Right renal pelvis (tissue), 4 donors: ENCODE measurements around the gene TUT4. TPM values are rescaled to one million over a fixed set of nuclear protein-coding genes. Genes with fewer than 3 reads are reported as not detected.

Experiments used
- DNase-seq, 4 donors: peaks; one replicate each; pipeline ENCODE4 v3.0.0-alpha.2; 2013; ENCODE audit warnings: low read depth in 4 of 4, low spot score in 3 of 4, missing footprints in 1 of 4
- polyA plus RNA-seq, 4 donors: library from polyadenylated mRNA; unstranded; fragments of 120-200 nt; gene quantifications; one replicate each; pipeline ENCODE4 v1.2.1, GENCODE V29; 2013; ENCODE audit not compliant: insufficient read length in 4 of 4

TUT4 gene
- polyA plus RNA-seq, 4 donors = 66.8 to 82.6 (median 80.8) TPM

- DNase-seq = no peak
Measured at GRCh38 chr1:52413410-52413989, 139.4 kb downstream of the TUT4 start.

- DNase-seq = no peak
Measured at GRCh38 chr1:52404975-52405338, 147.9 kb downstream of the TUT4 start.

GRCh38 chr1:52404116-52404974 is 148.5 kb downstream of the TUT4 start, which contains the start of the genes ORC1 and PRPF38A:
ORC1 (minus strand) TSS chr1:52404423; CDS start chr1:52402223, 2,200 bp downstream.
PRPF38A (plus strand) TSS chr1:52404602; CDS start chr1:52404750, 148 bp downstream.
- DNase-seq = peak; percentile 94 to 95 (median 95)

- peak in 1 of 4 donors; percentile 14 for DNase-seq
Measured at GRCh38 chr1:52403566-52404115, 149.3 kb downstream of the TUT4 start.

- DNase-seq = no peak
Measured at GRCh38 chr1:52402860-52403240, 150.0 kb downstream of the TUT4 start.

GRCh38 chr1:52400131-52400530 is 152.8 kb downstream of the TUT4 start:
- no peak for DNase-seq

- DNase-seq = no peak
Measured at GRCh38 chr1:52399629-52400028, 153.3 kb downstream of the TUT4 start.

GRCh38 chr1:52393174-52393573 is 159.7 kb downstream of the TUT4 start:
- DNase-seq = no peak

- no peak for DNase-seq
Measured at GRCh38 chr1:52386458-52386857, 166.4 kb downstream of the TUT4 start.

GRCh38 chr1:52385376-52385775 is 167.5 kb downstream of the TUT4 start:
- no peak for DNase-seq

Other genes starting within 250 kb of the TUT4 start
- gene CC2D1B, start 186.9 kb downstream of the TUT4 start, polyA plus RNA-seq = 10 to 100 TPM; 29.8 to 35.5 (median 31.7) TPM
- gene ORC1, start 148.7 kb downstream of the TUT4 start, polyA plus RNA-seq = 1 to 10 TPM; 5.3 to 7.5 (median 7.4) TPM
- 10 to 100 TPM; 74.0 to 84.9 (median 80.9) TPM for gene PRPF38A, start 148.5 kb downstream of the TUT4 start, polyA plus RNA-seq
- gene GPX7, start 49.3 kb upstream of the TUT4 start, polyA plus RNA-seq = 10 to 100 TPM; 72.1 to 91.2 (median 80.3) TPM
- gene SHISAL2A, start 80.1 kb upstream of the TUT4 start, polyA plus RNA-seq = 1 to 10 TPM; 1.2 to 2.1 (median 1.4) TPM
- gene COA7, start 145.3 kb upstream of the TUT4 start, polyA plus RNA-seq = 10 to 100 TPM; 16.2 to 19.4 (median 18.7) TPM
- gene ZYG11B, start 173.4 kb upstream of the TUT4 start, polyA plus RNA-seq = 10 to 100 TPM; 24.3 to 28.4 (median 26.2) TPM